ENCODE data around the gene ITPA. TPM values are rescaled to one million over a fixed set of nuclear protein-coding genes. Genes with fewer than 3 reads are reported as not detected.

ITPA gene
- total RNA-seq, 1 experiment from 2014 or later = 77.3 TPM

DNA sequence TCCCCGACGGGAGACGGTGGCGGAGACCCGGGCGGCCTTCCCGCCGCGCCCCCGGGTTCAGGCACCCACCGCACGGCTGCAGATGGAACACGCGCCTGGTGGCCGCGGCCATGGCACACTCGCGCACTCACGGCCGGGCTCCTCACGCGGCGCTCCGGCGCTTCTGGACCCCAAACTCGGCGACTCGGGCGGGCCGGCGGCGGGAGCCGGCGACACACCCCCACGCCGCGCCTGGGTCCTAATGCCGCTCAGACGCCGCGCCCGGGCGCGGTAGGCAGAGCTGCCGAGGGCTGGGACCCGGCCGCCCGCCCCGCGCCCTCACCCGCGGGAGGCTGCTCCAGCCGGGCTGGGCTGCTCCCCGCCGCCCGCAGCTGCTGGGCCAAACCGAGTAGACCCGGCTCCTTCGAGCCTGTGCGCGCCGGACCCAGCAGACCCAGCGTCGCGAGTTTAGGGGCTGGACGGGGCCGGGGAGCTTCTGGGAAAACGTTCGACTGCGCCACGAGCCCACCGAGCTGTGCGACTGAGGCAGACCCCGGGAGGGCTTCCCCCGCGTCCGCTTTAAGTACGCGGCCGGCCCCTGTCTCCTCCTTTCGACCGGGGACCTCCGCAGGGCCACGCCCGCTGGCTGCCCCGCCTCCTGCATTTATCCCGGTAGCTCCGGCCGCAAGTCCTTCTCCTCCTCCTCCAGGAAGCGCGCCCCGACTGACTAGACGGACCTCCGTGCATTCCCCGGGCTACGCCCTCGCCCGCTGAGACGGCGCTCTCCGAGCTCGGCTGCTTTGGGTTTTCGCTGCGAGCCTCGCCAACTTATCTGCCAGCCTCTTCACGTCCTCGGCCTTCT lies 29.9 kb downstream of the ITPA start, which contains the start of gene SLC4A11 (continued):
- TF ChIP-seq EZH2 (IDR thresholded peaks at IDR 0.05) = no peak
- peak; percentile 23 for TF ChIP-seq YY1 (IDR thresholded peaks at IDR 0.05; ENCODE audit: extremely low read depth, insufficient replicate concordance, low read depth, low read length)
- TF ChIP-seq RAD21 (IDR thresholded peaks at IDR 0.05; ENCODE audit: low read depth) = no peak
- TF ChIP-seq, protein P1, sequence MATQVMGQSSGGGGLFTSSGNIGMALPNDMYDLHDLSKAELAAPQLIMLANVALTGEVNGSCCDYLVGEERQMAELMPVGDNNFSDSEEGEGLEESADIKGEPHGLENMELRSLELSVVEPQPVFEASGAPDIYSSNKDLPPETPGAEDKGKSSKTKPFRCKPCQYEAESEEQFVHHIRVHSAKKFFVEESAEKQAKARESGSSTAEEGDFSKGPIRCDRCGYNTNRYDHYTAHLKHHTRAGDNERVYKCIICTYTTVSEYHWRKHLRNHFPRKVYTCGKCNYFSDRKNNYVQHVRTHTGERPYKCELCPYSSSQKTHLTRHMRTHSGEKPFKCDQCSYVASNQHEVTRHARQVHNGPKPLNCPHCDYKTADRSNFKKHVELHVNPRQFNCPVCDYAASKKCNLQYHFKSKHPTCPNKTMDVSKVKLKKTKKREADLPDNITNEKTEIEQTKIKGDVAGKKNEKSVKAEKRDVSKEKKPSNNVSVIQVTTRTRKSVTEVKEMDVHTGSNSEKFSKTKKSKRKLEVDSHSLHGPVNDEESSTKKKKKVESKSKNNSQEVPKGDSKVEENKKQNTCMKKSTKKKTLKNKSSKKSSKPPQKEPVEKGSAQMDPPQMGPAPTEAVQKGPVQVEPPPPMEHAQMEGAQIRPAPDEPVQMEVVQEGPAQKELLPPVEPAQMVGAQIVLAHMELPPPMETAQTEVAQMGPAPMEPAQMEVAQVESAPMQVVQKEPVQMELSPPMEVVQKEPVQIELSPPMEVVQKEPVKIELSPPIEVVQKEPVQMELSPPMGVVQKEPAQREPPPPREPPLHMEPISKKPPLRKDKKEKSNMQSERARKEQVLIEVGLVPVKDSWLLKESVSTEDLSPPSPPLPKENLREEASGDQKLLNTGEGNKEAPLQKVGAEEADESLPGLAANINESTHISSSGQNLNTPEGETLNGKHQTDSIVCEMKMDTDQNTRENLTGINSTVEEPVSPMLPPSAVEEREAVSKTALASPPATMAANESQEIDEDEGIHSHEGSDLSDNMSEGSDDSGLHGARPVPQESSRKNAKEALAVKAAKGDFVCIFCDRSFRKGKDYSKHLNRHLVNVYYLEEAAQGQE (IDR thresholded peaks at IDR 0.05; ENCODE audit: low read depth) = no peak
- no peak for TF ChIP-seq JUND (IDR thresholded peaks at IDR 0.05)
- no peak for TF ChIP-seq ZNF274 (IDR thresholded peaks at IDR 0.05; ENCODE audit: low read depth, low read length)
- TF ChIP-seq EGR1 (IDR thresholded peaks at IDR 0.05; ENCODE audit: low read depth) = peak; percentile 46; the same call in 1 of the 2 replicates
- TF ChIP-seq SIN3A (IDR thresholded peaks at IDR 0.05; ENCODE audit: low read depth) = peak; percentile 74
- TF ChIP-seq, protein P2, sequence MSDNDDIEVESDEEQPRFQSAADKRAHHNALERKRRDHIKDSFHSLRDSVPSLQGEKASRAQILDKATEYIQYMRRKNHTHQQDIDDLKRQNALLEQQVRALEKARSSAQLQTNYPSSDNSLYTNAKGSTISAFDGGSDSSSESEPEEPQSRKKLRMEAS (IDR thresholded peaks at IDR 0.05) = peak; percentile 48; the same call in 1 of the 2 replicates

Measured in HCT116 (cell line).